ENCODE data around the gene MLF2. TPM values are rescaled to one million over a fixed set of nuclear protein-coding genes. Genes with fewer than 3 reads are reported as not detected.

The MLF2 gene
- total RNA-seq, 1 donor from 2014 or later, result 172 TPM

DNA sequence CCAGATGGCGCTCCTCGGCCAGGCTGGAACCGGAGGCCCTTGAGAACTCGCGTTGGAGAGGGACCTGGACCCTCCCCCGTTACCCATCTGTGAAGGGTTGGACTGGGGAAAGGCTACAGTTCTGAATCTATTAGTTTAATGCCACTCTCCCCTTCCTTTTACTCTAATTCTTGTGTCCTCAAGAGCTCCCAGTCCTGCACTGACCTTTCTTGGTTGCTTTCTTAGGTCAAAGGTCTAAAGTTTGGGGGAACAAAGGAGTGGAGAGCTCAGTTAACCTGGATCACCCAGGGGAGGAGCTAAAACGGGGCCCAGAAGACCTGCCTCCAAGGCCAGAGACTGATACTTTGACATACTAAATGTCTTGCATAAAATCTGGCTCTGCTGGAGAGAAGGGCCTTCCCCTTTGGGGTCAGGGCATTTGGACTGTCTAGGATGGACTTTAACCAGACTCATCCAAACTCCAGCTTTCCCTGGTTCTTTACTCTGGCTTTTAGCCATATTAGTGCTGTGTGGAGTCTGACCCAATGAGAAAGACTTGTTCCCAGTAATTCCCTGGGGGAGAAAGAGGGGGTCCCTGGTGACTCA, 923 bp upstream of the MLF2 start:
- no peaks in the 10 kb centered on the region for H3K27me3 Mint-ChIP-seq (ENCODE audit: low read depth)
- peak overlapping the region; percentile 97 for H3K4me3 Mint-ChIP-seq (ENCODE audit: unreplicated experiment)
- H3K36me3 Mint-ChIP-seq (ENCODE audit: low read depth), result peaks cover 16% of the 10 kb centered on the region
- H3K9me3 Mint-ChIP-seq (ENCODE audit: low read depth), result no peaks in the 10 kb centered on the region
- peak overlapping the region; percentile 74 for H3K27ac Mint-ChIP-seq (ENCODE audit: unreplicated experiment)
- peaks cover 26% of the 10 kb centered on the region for H3K4me1 Mint-ChIP-seq (ENCODE audit: low read depth)
- TF ChIP-seq CTCF (IDR thresholded peaks at IDR 0.05), result peak; percentile 98
- DNase-seq (ENCODE audit: low spot score), result no peak

DNA sequence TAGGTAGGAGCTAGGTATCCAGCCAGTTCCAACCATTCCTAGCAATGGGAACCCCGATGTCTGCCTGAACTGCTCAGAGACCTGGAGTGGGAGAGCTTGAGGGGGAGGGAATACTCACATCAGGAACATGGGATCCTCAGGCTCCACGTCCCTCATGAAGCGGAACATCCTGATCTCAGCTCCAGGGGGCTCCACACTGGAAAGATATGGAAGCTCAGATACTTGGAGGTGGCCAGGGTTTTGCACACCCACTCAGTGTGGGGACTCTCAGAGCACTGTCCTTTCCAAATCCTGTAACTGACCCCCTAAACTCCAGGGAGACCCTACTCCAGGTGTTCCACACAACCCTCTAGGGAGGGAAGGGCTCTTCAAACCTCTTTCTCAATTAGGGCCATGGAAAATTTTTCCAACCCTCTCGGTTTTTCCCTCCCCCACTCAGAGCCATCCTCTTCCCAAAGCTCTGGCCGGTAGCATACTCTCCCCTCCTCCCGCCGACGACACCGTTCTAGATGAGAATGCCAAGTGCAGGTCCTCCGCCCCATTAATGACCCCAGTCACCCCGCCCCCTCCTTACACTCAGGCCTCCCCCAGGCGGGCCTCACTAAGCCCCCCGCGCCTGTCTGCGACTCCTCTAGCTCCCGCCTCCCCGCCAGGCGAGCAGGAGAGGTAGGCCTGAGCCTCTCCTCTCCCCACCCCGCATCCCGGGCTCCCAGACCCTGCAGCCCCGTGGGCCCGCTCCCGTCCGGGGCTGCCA, 597 bp downstream of the MLF2 start:
- TF ChIP-seq CTCF (IDR thresholded peaks at IDR 0.05), result peak; percentile 77
- H3K4me1 Mint-ChIP-seq (ENCODE audit: low read depth), result peaks cover 26% of the 10 kb centered on the region
- H3K27me3 Mint-ChIP-seq (ENCODE audit: low read depth), result no peaks in the 10 kb centered on the region
- H3K36me3 Mint-ChIP-seq (ENCODE audit: low read depth), result peaks cover 28% of the 10 kb centered on the region
- DNase-seq (ENCODE audit: low spot score), result no peak
- peak overlapping the region; percentile 97 for H3K4me3 Mint-ChIP-seq (ENCODE audit: unreplicated experiment)
- peak overlapping the region; percentile 98 for H3K27ac Mint-ChIP-seq (ENCODE audit: unreplicated experiment)
- no peaks in the 10 kb centered on the region for H3K9me3 Mint-ChIP-seq (ENCODE audit: low read depth)

DNA sequence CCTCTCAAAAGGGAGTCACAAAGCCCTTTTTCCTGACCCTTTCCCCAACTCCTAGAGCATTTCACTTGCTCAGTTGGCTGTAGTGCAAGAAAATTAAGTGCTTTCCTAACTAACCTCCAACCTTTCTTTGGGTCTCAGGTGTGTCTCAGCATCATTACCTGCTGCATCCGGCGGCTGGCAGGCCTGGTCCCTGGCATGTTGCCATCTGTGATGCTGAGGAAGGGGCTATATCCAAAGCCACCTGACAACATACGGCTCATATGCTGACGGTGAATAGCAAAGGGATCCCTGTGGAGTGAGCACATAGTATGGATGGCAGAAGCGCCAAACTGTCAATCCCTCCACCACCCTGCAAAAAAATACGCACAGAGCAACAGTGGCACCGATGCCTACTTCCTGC, 1.2 kb downstream of the MLF2 start:
- Mint-ChIP-seq H3K27ac (ENCODE audit: unreplicated experiment) (peak overlapping the region; percentile 98), H3K4me3 (ENCODE audit: unreplicated experiment) (peak overlapping the region; percentile 97), H3K4me1 (ENCODE audit: low read depth) (peaks cover 26% of the 10 kb centered on the region), H3K36me3 (ENCODE audit: low read depth) (peaks cover 32% of the 10 kb centered on the region), H3K27me3 (ENCODE audit: low read depth) (no peaks in the 10 kb centered on the region), H3K9me3 (ENCODE audit: low read depth) (no peaks in the 10 kb centered on the region)
- TF ChIP-seq CTCF (IDR thresholded peaks at IDR 0.05), result no peak
- no peak for DNase-seq (ENCODE audit: low spot score)

DNA sequence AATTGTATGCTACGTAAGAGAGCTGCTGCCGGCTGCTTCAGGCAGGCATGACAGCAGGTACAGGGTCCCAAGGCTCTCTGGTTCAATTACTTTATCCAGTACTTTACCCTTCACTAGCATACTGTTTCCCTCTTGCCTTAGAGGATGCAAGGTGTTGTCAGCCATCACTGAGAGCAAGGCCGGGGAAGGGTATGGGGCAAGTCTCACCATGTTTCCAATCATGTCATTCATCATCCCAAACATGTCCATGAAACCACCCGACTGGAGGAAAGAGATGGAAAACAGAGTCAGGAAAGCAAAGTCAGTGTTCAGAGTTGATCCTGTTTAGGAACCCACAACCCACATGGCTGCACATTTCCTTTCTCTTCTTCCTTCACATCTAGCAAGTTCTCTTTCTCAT, 2.4 kb downstream of the MLF2 start:
- DNase-seq (ENCODE audit: low spot score), result no peak
- Mint-ChIP-seq H3K27ac (ENCODE audit: unreplicated experiment) (no peak overlapping the region), H3K4me3 (ENCODE audit: unreplicated experiment) (no peak overlapping the region), H3K9me3 (ENCODE audit: low read depth) (no peaks in the 10 kb centered on the region), H3K36me3 (ENCODE audit: low read depth) (peaks cover 35% of the 10 kb centered on the region), H3K27me3 (ENCODE audit: low read depth) (no peaks in the 10 kb centered on the region), H3K4me1 (ENCODE audit: low read depth) (peaks cover 26% of the 10 kb centered on the region)
- TF ChIP-seq CTCF (IDR thresholded peaks at IDR 0.05), result no peak

DNA sequence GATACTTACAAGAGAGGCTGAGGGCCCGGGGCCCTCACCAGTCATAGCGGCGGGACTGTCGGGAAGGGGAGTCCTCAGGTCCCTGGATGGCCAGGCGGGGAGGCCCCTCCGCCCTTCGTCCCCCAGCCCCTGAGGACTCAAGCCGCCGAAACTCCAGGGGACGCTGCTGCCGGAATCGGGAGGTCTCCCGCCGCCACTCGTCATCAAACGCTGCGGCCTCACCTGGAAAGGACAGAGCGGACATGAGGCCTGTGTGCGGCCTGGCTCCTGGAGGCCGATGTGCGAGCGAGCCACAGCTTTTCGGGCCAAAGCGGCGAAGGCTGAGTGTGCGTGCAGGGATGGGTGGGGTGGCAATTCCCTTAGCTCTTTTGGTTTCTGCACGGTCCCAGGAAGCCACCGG, 4.2 kb downstream of the MLF2 start:
- Mint-ChIP-seq H3K4me3 (ENCODE audit: unreplicated experiment) (no peak overlapping the region), H3K36me3 (ENCODE audit: low read depth) (peaks cover 35% of the 10 kb centered on the region), H3K4me1 (ENCODE audit: low read depth) (peaks cover 18% of the 10 kb centered on the region), H3K27ac (ENCODE audit: unreplicated experiment) (no peak overlapping the region), H3K27me3 (ENCODE audit: low read depth) (no peaks in the 10 kb centered on the region), H3K9me3 (ENCODE audit: low read depth) (no peaks in the 10 kb centered on the region)
- TF ChIP-seq CTCF (IDR thresholded peaks at IDR 0.05), result no peak
- DNase-seq (ENCODE audit: low spot score), result no peak
